Vagina (tissue), 2 donors: Measurements from ENCODE around the gene ADAMTS12. TPM values are rescaled to one million over a fixed set of nuclear protein-coding genes. Genes with fewer than 3 reads are reported as not detected.

Source experiments
- DNase-seq, 2 donors: peaks; one replicate each; pipeline ENCODE4 v3.0.0-alpha.2; 2017; ENCODE audit errors: extremely low spot score in 2 of 2
- H3K27ac ChIP-seq: fragments of 200-600 bp; sonication (generic); one replicate; pipeline ENCODE4 v1.5.1; 2019
- H3K27me3 ChIP-seq: fragments of 200-600 bp; sonication (generic); one replicate; pipeline ENCODE4 v1.5.1; 2019
- H3K36me3 ChIP-seq, 2 donors: fragments of 200-600 bp; sonication (generic); one replicate each; pipeline ENCODE4 v1.5.1; 2017 to 2019
- H3K4me1 ChIP-seq: fragments of 200-600 bp; sonication (generic); one replicate; pipeline ENCODE4 v1.5.1; 2019
- H3K4me3 ChIP-seq, 2 donors: fragments of 200-600 bp; sonication (generic); 1 replicate in 1 of 2; 2 replicates in 1 of 2; pipeline ENCODE4 v1.5.1; 2016 to 2019
- H3K9me3 ChIP-seq: fragments of 200-600 bp; sonication (generic); one replicate; pipeline ENCODE4 v1.5.1; 2019
- POLR2A ChIP-seq, 2 donors: fragments of 450-650 bp; IDR thresholded peaks; one replicate each; pipeline ENCODE4 v1.6.1; 2017; ENCODE audit warnings: antibody characterized with exemption in 2 of 2, mild to moderate bottlenecking in 2 of 2, moderate library complexity in 2 of 2
- POLR2AphosphoS5 ChIP-seq, 2 donors: sonication (generic); formaldehyde crosslinking; IDR thresholded peaks; one replicate each; pipeline ENCODE4 v1.9.0; 2017; ENCODE audit warnings: antibody characterized with exemption in 2 of 2, mild to moderate bottlenecking in 2 of 2, low read depth in 1 of 2; ENCODE audit not compliant: insufficient read depth in 1 of 2
- intact Hi-C: fragments of 100-400 bp; cut with DNase I; formaldehyde crosslinking; loops from one replicate; pipeline ENCODE4 v1.15.1; 2023
- total RNA-seq: library from RNA; depleted of rRNA; stranded (reverse); fragments of >200 nt; gene quantifications from one replicate; pipeline ENCODE4 v1.2.3, GENCODE V29; 2016
- TF ChIP-seq, protein P1 (sequence below), 3 experiments: fragments of 450-650 bp in 2 of 3; fragments of 200-600 bp in 1 of 3; sonication (generic) in 1 of 3; IDR thresholded peaks; one replicate each; pipeline ENCODE4 v1.5.1; 2017 to 2019; ENCODE audit warnings: antibody characterized with exemption in 3 of 3, mild to moderate bottlenecking in 2 of 3, moderate library complexity in 2 of 3

Gene ADAMTS12
- total RNA-seq, 1 donor from 2014 or later, result 7.6 TPM

DNA sequence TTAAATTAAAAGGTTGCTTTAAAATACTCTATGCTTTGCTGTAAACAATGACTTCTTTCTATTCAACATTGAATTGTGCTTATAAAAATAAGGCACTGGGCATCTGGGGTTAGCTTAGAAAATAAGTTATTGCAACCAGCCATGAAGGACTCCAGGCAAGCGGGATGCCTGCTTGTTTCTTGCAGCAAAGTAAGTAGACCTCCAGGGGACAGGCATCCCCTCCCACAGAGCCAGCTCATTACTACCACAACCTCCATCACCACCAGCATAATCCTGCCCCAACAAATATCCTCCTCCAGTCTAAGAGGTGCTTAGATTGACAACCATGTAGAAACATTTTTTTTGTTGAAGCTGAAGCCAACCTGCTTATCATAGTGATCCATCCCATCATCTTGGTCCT is 260.7 kb downstream of the ADAMTS12 start:
- Histone ChIP-seq H3K36me3 (no peaks in the 10 kb centered on the region), H3K9me3 (no peaks in the 10 kb centered on the region), H3K27me3 (no peaks in the 10 kb centered on the region), H3K4me3 (no peak overlapping the region), H3K27ac (no peak overlapping the region), H3K4me1 (no peaks in the 10 kb centered on the region)
- intact Hi-C loops, result no loop called here
- no peak for TF ChIP-seq POLR2A (IDR thresholded peaks at IDR 0.05)
- TF ChIP-seq, protein P1, sequence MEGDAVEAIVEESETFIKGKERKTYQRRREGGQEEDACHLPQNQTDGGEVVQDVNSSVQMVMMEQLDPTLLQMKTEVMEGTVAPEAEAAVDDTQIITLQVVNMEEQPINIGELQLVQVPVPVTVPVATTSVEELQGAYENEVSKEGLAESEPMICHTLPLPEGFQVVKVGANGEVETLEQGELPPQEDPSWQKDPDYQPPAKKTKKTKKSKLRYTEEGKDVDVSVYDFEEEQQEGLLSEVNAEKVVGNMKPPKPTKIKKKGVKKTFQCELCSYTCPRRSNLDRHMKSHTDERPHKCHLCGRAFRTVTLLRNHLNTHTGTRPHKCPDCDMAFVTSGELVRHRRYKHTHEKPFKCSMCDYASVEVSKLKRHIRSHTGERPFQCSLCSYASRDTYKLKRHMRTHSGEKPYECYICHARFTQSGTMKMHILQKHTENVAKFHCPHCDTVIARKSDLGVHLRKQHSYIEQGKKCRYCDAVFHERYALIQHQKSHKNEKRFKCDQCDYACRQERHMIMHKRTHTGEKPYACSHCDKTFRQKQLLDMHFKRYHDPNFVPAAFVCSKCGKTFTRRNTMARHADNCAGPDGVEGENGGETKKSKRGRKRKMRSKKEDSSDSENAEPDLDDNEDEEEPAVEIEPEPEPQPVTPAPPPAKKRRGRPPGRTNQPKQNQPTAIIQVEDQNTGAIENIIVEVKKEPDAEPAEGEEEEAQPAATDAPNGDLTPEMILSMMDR (IDR thresholded peaks at IDR 0.05), result no peak
- TF ChIP-seq POLR2AphosphoS5 (IDR thresholded peaks at IDR 0.05; ENCODE audit: insufficient read depth in 1 of 2, low read depth in 1 of 2), result no peak
- DNase-seq, result no peak

DNA sequence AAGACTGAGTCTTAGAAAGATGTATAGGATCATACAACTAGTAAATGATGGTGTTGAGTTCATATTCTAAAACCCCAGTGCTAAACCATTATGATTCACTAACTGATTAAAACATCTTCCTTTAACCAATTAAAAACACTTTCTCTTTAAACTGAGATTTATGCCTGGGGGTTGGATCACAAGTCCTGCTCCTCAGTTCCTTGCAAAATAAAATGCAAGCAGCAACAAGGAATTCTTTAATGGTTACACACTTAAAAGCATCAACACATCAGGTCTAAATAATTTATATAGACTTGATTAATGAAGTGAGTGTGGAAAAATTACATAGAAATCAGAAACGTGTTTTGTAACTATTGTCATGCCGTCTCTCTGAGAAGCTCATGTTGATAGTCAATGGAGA is 261.8 kb downstream of the ADAMTS12 start:
- TF ChIP-seq, protein P1 (IDR thresholded peaks at IDR 0.05), result no peak
- TF ChIP-seq POLR2A (IDR thresholded peaks at IDR 0.05), result no peak
- no peak for TF ChIP-seq POLR2AphosphoS5 (IDR thresholded peaks at IDR 0.05; ENCODE audit: insufficient read depth in 1 of 2, low read depth in 1 of 2)
- no peak overlapping the region for H3K4me3 ChIP-seq

DNA sequence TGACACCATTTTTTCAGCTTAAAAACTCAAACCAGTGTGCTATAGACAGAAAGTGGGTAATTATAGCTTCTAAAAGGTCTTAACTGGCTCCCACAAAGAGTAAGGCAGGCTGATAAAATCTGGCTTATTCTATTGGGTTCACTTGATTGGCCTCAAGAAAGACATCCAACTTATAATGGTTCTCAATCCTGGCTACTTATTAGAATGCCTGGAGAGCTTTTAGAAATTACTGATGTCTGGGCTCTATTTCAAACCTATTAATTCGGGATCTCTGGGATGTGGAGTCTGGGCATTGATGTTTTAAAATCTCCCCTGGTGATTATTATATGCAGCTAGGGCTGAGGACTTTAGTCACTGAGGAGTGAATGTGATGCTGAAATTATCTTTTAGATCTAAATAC is 263.0 kb downstream of the ADAMTS12 start:
- no peak for DNase-seq
- no peaks in the 10 kb centered on the region for H3K36me3 ChIP-seq
- TF ChIP-seq POLR2AphosphoS5 (IDR thresholded peaks at IDR 0.05; ENCODE audit: insufficient read depth in 1 of 2, low read depth in 1 of 2), result no peak
- no peak for TF ChIP-seq POLR2A (IDR thresholded peaks at IDR 0.05)
- TF ChIP-seq, protein P1 (IDR thresholded peaks at IDR 0.05), result no peak
- H3K4me3 ChIP-seq, result no peak overlapping the region
- H3K4me1 ChIP-seq, result no peaks in the 10 kb centered on the region
- intact Hi-C loops, result no loop called here
- no peak overlapping the region for H3K27ac ChIP-seq
- no peaks in the 10 kb centered on the region for H3K9me3 ChIP-seq
- no peaks in the 10 kb centered on the region for H3K27me3 ChIP-seq

More for the DNA sequence above, 261.8 kb downstream of the ADAMTS12 start:
- DNase-seq, result no peak
- Histone ChIP-seq H3K36me3 (no peaks in the 10 kb centered on the region), H3K27ac (no peak overlapping the region), H3K9me3 (no peaks in the 10 kb centered on the region), H3K4me1 (no peaks in the 10 kb centered on the region), H3K27me3 (no peaks in the 10 kb centered on the region)
- intact Hi-C loops, result no loop called here

DNA sequence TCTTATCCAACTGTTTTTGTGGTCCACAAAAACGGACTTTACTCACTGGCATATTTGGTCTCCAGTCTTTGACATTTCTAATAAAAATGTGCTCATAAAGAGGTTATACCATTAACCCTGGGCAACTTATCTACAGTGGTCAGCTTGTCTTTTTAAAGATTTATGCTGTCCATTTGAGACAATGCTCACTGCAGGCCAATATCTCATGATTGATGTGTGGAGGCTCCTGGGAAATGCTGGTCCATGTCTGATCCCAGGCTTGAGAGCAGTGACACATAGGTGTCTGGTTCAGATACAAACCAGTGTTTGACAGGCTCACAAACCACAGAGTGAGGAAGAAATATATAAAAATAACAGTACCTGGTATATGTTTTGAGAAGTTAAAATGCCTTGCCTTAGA is 270.3 kb downstream of the ADAMTS12 start:
- no peak overlapping the region for H3K4me3 ChIP-seq
- H3K27ac ChIP-seq, result no peak overlapping the region
- H3K36me3 ChIP-seq, result no peaks in the 10 kb centered on the region
- intact Hi-C loops, result no loop called here
- H3K4me1 ChIP-seq, result no peaks in the 10 kb centered on the region
- H3K27me3 ChIP-seq, result no peaks in the 10 kb centered on the region
- TF ChIP-seq POLR2A (IDR thresholded peaks at IDR 0.05) (no peak), POLR2AphosphoS5 (IDR thresholded peaks at IDR 0.05; ENCODE audit: insufficient read depth in 1 of 2, low read depth in 1 of 2) (no peak)
- TF ChIP-seq, protein P1 (IDR thresholded peaks at IDR 0.05), result no peak
- H3K9me3 ChIP-seq, result no peaks in the 10 kb centered on the region
- no peak for DNase-seq

DNA sequence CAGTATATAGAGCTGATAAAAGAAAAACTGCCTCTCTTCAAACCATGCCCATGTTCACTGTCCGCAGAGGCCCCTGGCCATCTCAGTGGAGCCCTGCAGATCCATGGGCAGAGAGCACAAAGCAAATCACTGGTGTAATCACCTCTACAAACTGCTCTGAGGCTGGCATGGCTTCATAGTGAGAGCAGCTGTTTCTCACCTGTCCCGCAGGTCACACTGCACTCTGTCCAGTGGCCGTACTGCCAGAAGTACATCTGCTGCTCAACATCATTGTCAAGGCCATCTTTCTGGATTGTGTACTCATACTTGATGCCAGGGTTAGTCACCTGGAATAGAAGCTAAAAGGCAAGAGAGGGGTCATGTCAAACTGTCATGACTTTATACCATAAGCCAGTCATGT is 277.8 kb downstream of the ADAMTS12 start:
- TF ChIP-seq, protein P1 (IDR thresholded peaks at IDR 0.05), result no peak
- TF ChIP-seq POLR2A (IDR thresholded peaks at IDR 0.05), result no peak
- TF ChIP-seq POLR2AphosphoS5 (IDR thresholded peaks at IDR 0.05; ENCODE audit: insufficient read depth in 1 of 2, low read depth in 1 of 2), result no peak
- no peaks in the 10 kb centered on the region for H3K9me3 ChIP-seq
- no peaks in the 10 kb centered on the region for H3K36me3 ChIP-seq
- no peaks in the 10 kb centered on the region for H3K4me1 ChIP-seq
- H3K4me3 ChIP-seq, result no peak overlapping the region
- no peaks in the 10 kb centered on the region for H3K27me3 ChIP-seq
- no peak for DNase-seq
- no peak overlapping the region for H3K27ac ChIP-seq
- intact Hi-C loops, result no loop called here
